Colon (tissue), 2 donors: ENCODE measurements around the gene TMEM41A.
"Not testable (repeated sequence)": the region's sequence is repeated elsewhere in the genome, so short reads cannot be mapped to it uniquely, and the experiment has no call there.

Experiments
- FAIRE-seq: peaks from 2 replicates; lab custom pipeline; 2012; peaks lifted over from hg19 to GRCh38; lab: Jason Lieb, UNC
- donor health status: control.
- donor health status: control.

The TMEM41A gene

GRCh38 chr3:185488465-185488864, 10.4 kb downstream of the TMEM41A start:
- FAIRE-seq = no peak

- FAIRE-seq = no peak
Observed at GRCh38 chr3:185486394-185486793, 12.4 kb downstream of the TMEM41A start.

DNA sequence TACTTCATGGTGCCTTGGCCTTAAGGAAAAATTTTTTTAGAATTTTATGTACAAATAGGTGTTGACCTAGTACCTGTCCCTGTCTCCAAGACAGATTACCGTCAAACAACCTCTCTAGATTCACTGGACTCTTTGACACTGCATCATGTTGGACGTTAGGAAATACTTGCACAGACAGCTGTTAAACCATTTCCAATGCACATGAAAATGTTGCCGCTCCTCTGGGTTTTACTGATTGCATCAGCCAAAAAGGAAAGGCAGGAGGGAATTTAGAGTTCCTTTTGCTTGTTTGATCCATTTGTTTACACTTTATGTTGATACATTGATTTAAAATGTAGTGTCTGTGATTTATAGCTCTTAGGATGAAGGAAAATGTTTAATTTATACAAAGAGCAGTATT, 14.5 kb downstream of the TMEM41A start:
- no peak for FAIRE-seq

GRCh38 chr3:185479373-185479945, 19.4 kb downstream of the TMEM41A start:
- no peak for FAIRE-seq

DNA sequence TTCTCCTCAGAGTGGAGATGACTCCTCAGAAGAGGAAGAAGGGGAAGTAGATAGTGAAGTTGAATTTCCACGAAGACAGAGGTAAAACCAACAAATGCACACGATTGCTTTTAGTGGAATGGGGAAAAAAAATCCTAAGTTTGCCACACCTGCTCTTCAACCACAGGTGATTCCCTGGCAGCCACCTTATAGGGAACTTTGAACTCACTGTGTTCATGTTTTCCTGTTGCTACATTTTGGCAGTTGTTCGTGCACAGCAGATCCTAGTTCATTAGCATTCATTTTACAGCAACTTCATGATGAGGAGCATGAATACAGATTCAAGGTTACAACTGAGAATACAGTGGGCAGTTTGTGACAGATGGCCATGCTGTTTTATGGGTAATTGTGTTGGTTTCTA, 21.5 kb downstream of the TMEM41A start:
- no peak for FAIRE-seq

- not testable (repeated sequence) for FAIRE-seq
Observed at GRCh38 chr3:185474922-185475321, 23.9 kb downstream of the TMEM41A start.

- no peak for FAIRE-seq
Observed at GRCh38 chr3:185473290-185473815, 25.5 kb downstream of the TMEM41A start.

DNA sequence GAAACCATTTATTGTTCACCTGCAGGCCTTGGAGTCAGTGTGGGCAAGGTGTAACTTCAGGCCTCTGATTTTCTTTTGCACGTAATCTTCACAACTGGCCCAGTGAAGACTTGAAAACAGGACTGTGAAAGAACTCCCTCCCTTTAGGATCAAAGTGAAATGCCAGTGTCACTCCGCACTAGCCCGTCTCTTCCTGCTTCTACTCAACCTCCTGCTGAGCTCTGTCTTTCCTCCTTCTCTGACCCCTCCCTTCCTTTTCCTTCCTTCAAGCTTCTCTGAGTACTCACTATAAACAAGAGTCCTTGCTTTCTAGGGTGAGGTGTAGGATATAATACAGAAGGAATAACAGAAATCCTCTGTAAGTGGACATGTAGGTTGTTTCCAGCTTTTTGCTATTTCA, 28.5 kb downstream of the TMEM41A start:
- FAIRE-seq = no peak

- FAIRE-seq = no peak
Observed at GRCh38 chr3:185469542-185469941, 29.3 kb downstream of the TMEM41A start.

DNA sequence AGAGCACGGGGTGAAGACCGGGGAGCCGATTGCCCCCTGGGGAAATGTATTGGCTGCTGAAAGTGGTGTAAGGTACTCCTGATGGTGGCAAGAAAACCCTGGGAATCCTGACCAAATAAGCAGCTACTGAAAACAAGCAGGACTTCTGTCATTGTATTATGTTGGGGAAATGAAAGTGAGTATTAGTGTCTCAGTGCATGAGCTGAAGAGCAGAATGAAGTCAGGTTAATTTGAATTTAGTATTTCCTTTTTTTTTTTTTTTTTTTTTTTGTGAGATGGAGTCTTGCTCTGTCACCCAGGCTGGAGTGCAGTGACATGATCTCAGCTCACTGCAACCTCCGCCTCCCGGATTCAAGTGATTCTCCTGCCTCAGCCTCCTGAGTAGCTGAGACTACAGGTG, 32.7 kb downstream of the TMEM41A start:
- not testable (repeated sequence) for FAIRE-seq

- FAIRE-seq = no peak
Observed at GRCh38 chr3:185465471-185465870, 33.4 kb downstream of the TMEM41A start.

DNA sequence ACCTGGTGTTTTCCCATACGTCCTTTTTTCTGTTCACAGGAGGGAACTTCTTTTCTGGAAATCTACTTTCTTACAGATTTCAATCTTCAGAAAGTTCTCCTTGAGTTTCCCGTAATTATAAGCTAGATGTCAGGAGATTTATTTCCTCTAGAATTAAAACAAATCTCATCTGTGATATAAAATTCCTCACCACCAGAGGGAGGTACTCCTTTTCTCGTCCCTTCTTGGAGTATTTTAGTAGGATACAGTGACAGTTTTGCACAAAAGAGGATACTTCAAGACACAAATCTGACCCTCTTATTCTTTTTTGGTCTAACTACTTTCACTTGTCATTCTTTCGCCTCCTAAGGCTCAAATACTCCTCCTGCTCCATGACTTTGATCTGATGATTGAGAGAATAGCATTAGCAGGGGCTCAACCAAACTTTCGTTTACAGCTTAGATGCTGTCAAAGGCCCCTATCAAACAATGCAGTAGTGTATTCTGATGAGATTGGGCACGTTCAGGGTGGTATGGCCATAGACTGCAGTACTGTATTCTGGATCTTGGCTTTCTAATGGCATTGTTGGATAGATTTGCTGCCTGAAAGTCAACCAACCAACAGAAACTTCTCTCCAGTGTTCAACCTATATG, 38.0 kb downstream of the TMEM41A start:
- no peak for FAIRE-seq

DNA sequence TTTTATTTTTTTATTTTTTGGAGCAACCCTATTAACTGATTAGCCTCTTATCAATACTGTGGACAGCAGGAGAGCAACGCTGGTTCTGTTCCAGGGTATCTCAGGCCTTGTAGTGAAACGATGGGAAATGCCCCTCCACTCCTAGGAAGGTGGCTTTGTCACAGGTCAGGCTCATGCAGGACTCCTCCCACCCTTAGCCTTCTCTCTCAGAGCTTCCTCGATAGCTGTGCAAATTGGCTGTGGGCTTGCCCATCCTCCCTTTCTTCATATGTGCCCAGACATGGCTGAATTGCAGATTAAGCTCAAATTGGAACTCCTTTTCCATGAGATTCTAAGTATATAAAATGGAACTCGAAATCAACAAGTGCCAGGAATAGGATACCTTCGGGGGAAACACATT, 38.5 kb downstream of the TMEM41A start:
- no peak for FAIRE-seq

GRCh38 chr3:185457376-185457775, 41.5 kb downstream of the TMEM41A start:
- FAIRE-seq = no peak

GRCh38 chr3:185451432-185451831, 47.4 kb downstream of the TMEM41A start:
- FAIRE-seq = not testable (repeated sequence)

GRCh38 chr3:185448107-185448506, 50.7 kb downstream of the TMEM41A start:
- FAIRE-seq = no peak

- FAIRE-seq = no peak
Observed at GRCh38 chr3:185444329-185444728, 54.5 kb downstream of the TMEM41A start.

DNA sequence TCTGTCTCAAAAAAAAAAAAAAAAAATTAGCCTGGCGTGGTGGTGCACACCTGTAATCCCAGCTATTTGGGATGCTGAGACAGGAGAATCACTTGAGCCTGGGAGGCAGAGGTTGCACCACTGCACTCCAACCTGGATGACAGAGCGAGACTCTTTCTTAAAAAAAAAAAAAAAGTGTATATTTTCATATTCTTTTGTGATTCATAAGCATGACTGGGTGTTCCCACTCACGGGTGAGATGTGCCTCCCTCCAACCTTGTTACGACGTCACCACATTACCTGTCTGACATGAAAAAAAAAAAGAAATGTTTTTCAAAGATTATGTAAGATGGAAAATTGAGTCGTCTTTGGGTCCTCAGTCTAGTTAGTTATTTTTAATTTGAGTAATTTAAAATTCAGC, 56.8 kb downstream of the TMEM41A start:
- no peak for FAIRE-seq

DNA sequence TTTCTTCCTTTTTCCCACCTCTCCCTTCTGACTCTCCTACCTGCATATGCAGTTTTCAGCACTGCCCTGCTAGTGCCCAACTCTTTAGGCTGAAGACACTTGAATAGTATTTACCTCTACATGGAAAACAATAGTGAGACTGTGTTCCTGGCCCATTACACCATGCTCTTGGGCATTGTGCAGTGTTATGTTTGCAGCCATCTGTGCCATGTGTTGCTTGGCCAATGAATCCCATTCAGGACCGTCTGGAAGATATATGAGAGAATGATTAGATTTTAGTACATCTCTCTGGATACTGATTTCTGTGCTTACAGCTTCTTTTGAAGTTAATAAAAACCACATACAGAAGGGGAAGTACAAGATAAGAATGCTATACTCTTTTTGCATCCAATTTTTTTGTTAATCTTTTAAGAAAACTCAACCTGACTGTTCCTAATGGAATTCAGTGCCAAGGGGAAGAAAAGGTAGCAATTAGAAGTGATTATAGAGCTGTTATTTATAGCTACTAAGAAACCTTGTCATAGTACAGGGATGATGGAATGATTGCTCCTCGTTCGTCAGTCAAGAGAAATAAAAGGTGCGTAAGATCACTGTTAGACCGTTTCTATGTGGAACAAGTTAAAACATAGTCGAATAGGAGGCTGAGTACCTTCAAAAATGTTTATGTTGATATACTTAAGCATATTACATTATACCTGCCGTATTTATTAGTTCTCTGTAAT, 58.9 kb downstream of the TMEM41A start:
- no peak for FAIRE-seq
